ENCODE data around the gene CHAT.

CHAT gene

GRCh38 chr10:49612513-49613164 is 1.2 kb upstream of the CHAT start:
- no peak for DNase-seq

GRCh38 chr10:49613165-49613881 is 514 bp upstream of the CHAT start:
- DNase-seq, result no peak

- DNase-seq, result no peak
Measured at GRCh38 chr10:49614242-49615198, 683 bp downstream of the CHAT start.

DNA sequence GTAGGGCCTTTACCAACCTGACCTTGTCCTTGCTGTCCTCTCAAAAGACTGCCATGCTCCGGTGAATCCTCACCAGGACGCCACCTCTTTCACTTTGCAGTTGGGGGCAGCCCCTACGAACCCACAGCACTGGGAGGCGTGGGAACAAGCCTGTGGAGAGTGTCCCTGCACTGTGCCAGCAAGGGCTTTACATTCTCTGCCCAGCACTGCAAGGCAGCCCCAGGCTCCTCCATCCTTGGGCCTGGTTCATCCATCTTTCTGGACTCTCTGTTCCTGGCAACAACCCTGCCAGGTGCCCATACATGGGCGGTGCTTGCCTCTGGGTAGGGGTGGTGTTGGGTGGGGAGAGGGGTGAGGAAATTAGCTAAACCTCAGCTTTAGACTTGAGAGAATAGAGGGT is 1.4 kb downstream of the CHAT start:
- DNase-seq, result no peak

GRCh38 chr10:49615721-49616120 is 1.9 kb downstream of the CHAT start:
- DNase-seq, result no peak

DNA sequence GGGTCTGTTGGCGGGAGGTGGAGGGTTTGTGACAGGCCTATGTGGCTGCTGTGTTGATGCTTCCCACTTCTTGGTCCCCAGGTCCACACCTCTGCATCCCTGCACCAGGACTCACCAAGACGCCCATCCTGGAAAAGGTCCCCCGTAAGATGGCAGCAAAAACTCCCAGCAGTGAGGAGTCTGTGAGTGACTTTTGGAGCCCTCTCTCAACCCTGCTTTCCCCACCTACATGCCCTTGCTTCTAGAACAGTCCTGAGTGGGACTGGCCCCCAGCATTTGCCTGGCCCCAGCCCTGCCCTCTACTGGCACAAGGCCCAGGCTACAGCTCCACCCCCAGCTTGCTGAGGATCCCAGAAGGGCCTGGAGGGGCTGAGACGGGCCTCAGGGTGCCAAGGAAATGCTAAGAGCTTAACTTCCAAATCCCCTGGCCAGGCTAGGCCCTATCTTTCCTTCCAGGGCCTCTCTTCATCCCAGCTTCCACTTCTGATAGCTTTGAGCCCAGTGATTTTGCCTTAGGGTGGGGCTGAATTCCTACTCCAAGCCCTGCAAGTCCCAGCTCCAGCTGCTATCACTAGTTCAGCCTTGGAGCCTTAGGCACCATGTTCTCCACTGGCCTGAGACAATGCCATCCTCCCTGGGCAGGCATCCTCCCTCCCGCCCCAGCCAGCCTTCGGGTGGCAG is 2.7 kb downstream of the CHAT start:
- DNase-seq, result no peak

- no peak for DNase-seq
Measured at GRCh38 chr10:49617121-49618020, 3.5 kb downstream of the CHAT start.

DNA sequence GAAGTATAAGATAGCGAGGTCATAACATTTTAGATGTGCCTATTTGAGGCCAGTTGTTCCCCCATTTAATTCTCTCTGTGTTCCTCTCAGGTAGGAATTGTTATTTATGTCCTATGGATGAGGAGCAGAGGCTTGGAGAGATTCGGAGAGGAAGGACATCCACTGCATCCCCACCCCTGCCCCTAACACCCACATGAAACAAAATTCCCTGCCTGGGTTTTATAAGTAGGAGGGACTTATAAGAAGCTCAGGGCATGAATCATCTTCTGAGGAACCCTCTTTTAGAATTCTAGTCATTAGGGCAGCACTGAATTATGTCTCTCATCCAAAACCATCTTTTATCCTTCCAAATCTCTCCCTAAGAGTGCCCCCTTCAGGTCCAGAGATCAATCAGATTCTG is 5.0 kb downstream of the CHAT start:
- no peak for DNase-seq

DNA sequence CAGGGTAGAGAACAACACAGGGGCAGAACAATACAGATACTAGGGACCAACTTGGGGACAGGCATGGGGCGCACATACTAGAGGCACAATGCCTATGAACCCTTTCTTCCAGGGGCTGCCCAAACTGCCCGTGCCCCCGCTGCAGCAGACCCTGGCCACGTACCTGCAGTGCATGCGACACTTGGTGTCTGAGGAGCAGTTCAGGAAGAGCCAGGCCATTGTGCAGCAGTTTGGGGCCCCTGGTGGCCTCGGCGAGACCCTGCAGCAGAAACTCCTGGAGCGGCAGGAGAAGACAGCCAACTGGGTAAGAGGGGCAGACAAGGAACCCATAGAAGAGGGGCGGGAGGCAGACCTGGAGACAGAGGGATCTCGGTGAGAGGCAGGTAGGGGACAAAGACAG is 5.8 kb downstream of the CHAT start:
- no peak for DNase-seq

DNA sequence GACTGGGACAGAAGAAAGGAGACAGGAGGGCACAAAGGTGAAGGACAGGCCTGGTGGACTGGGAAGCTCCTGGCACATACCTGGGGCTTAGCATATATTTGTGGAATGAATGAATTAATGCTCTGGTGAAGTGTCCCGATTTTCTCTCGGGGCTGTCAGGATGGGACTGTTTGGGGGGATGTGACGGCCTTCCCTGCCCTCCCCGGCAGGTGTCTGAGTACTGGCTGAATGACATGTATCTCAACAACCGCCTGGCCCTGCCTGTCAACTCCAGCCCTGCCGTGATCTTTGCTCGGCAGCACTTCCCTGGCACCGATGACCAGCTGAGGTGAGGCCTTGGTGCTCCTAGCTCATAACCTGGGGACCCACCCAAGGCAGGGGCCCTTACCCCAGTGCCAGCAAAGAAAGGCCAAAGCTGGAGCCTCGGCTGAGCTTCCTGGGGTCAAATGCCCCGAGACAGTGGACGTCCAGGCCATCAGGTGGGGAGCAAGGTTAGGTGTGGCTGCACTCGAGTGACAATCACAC is 6.5 kb downstream of the CHAT start:
- DNase-seq, result no peak

DNA sequence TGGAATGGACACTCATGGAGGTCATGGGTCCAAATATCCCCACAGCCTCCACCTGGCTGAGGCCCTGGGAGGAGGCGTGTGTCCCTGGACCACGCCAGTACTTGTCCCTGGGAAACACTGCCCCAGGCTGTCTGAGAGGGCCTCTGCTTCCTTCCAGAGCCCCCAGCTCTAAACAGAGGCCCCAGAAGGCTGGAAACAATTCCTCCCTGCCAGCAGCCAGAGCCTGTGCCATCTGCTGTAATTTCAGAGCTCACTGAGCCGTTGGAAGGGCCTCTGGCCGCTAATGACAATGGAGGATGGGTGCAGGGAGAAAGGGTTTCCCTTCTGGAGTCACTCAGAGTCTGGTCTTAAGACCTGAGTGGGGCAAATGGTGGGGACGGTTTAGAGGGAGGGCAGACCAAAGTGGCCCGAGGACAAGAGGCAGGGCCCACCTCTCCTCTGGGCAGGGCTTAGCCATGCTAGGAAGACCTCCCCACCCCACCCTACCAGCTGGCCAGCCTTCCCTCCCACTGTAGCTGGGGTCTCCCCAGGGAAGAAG is 7.1 kb downstream of the CHAT start:
- no peak for DNase-seq

GRCh38 chr10:49621561-49621960 is 7.7 kb downstream of the CHAT start:
- DNase-seq, result no peak

- DNase-seq, result no peak
Measured at GRCh38 chr10:49622426-49623425, 8.9 kb downstream of the CHAT start.

DNA sequence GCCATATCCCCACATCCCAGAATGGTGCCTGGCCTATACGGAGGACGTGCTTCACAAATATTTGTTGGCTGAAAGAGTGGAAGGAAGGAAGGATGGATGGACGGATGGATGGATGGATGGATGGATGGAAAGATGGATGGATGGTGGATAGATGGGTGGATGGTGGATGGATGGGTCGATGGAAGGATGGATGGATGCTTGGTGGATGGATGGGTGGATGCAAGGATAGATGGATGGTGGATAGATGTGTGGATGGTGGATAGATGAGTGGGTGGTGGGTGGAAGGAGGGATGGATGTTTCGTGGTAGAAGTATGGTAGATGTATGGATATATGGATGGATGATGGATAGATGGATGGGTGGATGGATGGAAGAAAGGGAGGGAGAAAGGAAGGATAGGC is 10.8 kb downstream of the CHAT start:
- DNase-seq, result no peak

DNA sequence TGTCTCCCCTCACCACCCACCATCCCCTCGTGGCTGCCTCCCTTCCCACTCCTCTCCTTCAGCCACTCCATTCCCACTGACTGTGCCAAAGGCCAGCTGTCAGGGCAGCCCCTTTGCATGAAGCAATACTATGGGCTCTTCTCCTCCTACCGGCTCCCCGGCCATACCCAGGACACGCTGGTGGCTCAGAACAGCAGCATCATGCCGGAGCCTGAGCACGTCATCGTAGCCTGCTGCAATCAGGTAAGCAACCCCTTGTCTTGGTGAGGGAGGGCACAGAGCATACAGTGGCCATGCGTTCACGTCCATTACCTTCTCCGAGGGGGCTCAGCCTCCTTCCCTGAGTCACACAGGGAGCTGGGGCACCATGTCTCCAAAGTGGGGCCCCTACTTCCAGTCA is 11.6 kb downstream of the CHAT start:
- DNase-seq, result no peak

GRCh38 chr10:49627038-49627437 is 13.2 kb downstream of the CHAT start:
- DNase-seq, result no peak

DNA sequence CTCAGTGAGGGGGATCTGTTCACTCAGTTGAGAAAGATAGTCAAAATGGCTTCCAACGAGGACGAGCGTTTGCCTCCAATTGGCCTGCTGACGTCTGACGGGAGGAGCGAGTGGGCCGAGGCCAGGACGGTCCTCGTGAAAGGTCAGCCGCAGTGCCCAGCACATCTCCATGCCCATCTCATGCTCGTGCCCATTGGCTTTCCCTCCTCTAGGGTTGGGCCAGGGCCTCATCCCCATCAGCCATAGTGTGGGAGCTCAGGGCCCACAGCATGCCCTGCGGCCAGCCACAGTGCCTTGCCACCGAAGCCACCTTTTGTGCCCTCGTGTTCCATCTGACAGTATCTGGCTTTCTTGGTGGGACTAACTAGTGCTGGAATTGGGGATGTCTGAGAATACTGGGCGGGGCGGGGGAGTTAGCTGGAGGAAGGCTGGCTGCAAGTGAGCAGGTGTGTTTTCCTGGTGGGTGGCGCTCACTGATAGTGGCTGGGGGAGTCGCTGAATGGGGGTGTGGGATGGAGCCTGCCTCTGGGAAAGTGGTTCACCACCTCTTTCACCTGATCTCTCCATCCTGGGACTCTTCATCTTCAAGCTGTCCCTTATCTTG is 13.9 kb downstream of the CHAT start:
- no peak for DNase-seq

DNA sequence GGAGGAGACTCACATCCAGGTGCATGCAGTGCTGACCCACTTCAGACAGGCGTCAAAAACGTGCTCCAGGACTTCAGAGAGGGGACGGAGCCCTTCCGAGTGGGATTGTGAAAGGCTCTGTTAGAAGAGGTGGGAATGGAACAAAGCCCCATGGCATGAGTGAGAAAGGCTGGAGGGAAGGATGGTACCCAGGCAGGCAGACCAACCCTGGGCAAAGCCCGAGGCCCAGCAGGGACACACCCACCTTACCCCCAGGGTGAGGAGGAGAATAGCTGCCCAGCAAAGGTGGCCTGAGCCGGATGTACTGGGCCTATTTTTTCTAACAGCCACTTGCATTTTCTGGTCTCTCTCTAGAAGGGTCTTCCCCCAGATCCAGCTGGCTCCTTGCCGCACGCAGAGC is 14.8 kb downstream of the CHAT start:
- no peak for DNase-seq

DNA sequence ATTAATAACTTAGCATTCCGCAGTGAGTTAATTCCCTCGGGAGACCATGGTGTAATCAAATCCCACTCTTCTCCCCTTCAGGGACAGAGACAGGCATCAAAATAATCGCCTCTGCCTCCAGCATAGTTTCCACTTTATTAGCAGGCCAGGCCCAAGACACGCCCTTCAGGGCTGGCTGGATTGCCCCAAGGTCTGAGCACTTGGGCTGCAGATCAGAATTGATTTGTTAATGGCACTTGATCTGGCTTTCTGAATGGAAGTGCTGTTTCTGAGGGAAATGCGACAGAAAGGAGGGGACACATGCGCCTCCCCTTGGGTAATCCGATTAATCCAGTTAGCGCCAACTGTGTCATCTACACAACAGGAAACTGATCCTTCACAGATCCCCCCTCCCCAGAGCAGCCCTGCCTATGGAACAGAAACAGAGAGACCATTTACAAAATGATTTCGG is 15.6 kb downstream of the CHAT start:
- no peak for DNase-seq

DNA sequence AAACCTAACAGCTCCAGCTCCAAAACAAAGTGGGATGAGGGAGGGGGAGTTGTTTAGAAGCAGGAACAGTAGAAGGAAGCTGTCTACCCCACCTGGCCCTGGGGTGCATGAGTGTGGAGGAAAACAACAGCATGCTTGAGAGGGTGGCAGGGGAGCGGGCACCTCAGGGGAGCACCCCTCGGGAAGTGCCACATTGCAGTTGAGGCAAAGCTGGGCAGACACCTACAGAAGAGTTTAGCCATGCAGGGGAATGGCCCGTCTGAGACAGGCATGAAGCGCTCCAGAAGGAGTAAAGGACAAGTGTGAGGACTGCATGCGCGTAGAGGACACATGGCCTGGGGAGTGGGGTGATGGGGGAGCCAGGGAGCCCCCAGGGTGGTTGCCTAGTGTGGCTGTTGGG is 18.1 kb downstream of the CHAT start:
- no peak for DNase-seq

All from suppressor macrophage treated with lipopolysaccharide for 4 hours (primary cell).